Measurements from ENCODE around the gene LRRC8C. TPM values are rescaled to one million over a fixed set of nuclear protein-coding genes. Genes with fewer than 3 reads are reported as not detected.
A peak's percentile ranks its signal among the peaks of the same experiment; 100 is the strongest.

LRRC8C gene
- total and polyA plus RNA-seq, 10 donors, result 3.7 to 33.0 (median 21.6) TPM

DNA sequence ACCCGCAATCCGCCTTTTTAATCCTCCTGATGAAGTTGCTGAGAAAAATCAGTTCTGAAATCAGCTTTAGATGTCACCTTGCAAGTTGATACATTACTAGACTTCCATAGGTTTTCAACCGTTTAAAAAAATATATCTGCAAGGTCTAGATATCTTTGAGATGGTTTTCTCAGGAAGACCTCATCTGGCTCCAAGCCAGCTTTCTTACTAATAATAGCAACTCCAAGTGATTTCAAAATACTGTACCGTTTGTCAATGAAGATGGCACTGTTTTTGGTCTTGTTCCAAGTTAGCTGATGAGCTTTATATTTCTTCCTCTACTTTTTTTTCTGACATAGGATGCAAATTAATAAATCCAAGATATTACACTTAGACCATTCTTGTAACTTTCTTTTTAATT lies 40.3 kb downstream of the LRRC8C start:
- Histone ChIP-seq H3K36me3 (no peaks in the 10 kb centered on the region), H3K27me3 (replicated peaks in 1 of 7) (no peaks in the 10 kb centered on the region), H3K4me3 (no peak overlapping the region), H3K4me1 (peaks cover 6 to 51% (median 34%) of the 10 kb centered on the region in 6 donors), H3K27ac (no peak overlapping the region), H3K9me3 (no peaks in the 10 kb centered on the region)
- intact Hi-C loops (cut with DNase I; ENCODE audit: low total_unique reads), result no loop called here
- no peak for DNase-seq
- TF ChIP-seq CTCF (IDR thresholded peaks at IDR 0.05 in 8 of 11, conservative IDR thresholded peaks at IDR 0.05 in 3 of 11) (no peak), POLR2AphosphoS5 (IDR thresholded peaks at IDR 0.05) (no peak), POLR2A (IDR thresholded peaks at IDR 0.05) (no peak)
- WGBS, 5 donors, result 58 to 64% (median 61%) methylated on average over 4 of the region's 4 CpGs

DNA sequence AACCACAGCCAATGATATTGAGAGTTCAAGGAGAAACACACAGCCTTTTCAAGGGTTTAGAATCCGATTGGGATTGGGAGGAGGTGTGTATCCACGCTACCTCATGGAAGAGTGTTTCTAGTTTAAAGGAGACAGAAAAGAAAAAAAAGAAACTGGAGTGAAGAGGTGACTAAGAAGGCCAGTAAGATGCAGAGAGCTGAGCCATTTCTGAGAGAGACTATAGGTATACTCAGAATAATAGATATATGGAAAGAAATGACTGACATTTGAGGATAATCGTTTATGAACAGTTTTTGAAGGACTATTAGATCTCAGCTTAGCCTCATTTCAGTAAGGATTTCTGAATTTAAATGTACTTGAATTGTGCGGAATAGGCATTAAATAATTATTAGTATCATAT lies 42.8 kb downstream of the LRRC8C start:
- Histone ChIP-seq H3K27me3 (replicated peaks in 1 of 7) (no peaks in the 10 kb centered on the region), H3K27ac (no peak overlapping the region), H3K4me1 (peaks cover 0 to 32% (median 14%) of the 10 kb centered on the region in 6 donors), H3K9me3 (no peaks in the 10 kb centered on the region), H3K4me3 (no peak overlapping the region), H3K36me3 (no peaks in the 10 kb centered on the region)
- intact Hi-C loops (cut with DNase I; ENCODE audit: low total_unique reads), result no loop called here
- DNase-seq, result no peak
- TF ChIP-seq POLR2A (IDR thresholded peaks at IDR 0.05) (no peak), CTCF (IDR thresholded peaks at IDR 0.05 in 8 of 11, conservative IDR thresholded peaks at IDR 0.05 in 3 of 11) (no peak), POLR2AphosphoS5 (IDR thresholded peaks at IDR 0.05) (no peak)
- 92 to 97% (median 96%) methylated on average over 4 of the region's 4 CpGs for WGBS, 5 donors

GRCh38 chr1:89681045-89681729 lies 48.3 kb downstream of the LRRC8C start:
- no peak for DNase-seq
- intact Hi-C loops (cut with DNase I; ENCODE audit: low total_unique reads), result no loop called here
- Histone ChIP-seq H3K4me3 (no peak overlapping the region), H3K4me1 (peaks cover 0 to 32% (median 9%) of the 10 kb centered on the region in 6 donors), H3K27ac (peak overlapping the region in 3 of 8 donors; percentile 2 to 34 (median 20)), H3K27me3 (replicated peaks in 1 of 7) (no peaks in the 10 kb centered on the region), H3K36me3 (peaks cover 0 to under 1% (median under 1%) of the 10 kb centered on the region in 6 donors), H3K9me3 (peaks cover 0 to 8% (median 3%) of the 10 kb centered on the region in 8 donors)
- 68 to 78% (median 75%) methylated on average over 2 of the region's 2 CpGs for WGBS, 5 donors
- TF ChIP-seq CTCF (IDR thresholded peaks at IDR 0.05 in 8 of 11, conservative IDR thresholded peaks at IDR 0.05 in 3 of 11), result no peak
- TF ChIP-seq POLR2A (IDR thresholded peaks at IDR 0.05), result no peak
- no peak for TF ChIP-seq POLR2AphosphoS5 (IDR thresholded peaks at IDR 0.05)

GRCh38 chr1:89682611-89683010 lies 49.7 kb downstream of the LRRC8C start:
- DNase-seq, result no peak
- no peak overlapping the region for H3K27ac ChIP-seq
- intact Hi-C loops (cut with DNase I; ENCODE audit: low total_unique reads), result no loop called here
- H3K4me3 ChIP-seq, result no peak overlapping the region
- no peaks in the 10 kb centered on the region for H3K27me3 ChIP-seq (replicated peaks in 1 of 7)
- peaks cover 0 to 8% (median 3%) of the 10 kb centered on the region in 8 donors for H3K9me3 ChIP-seq
- H3K36me3 ChIP-seq, result peaks cover 0 to 15% (median 5%) of the 10 kb centered on the region in 6 donors
- TF ChIP-seq POLR2AphosphoS5 (IDR thresholded peaks at IDR 0.05) (no peak), CTCF (IDR thresholded peaks at IDR 0.05 in 8 of 11, conservative IDR thresholded peaks at IDR 0.05 in 3 of 11) (no peak), POLR2A (IDR thresholded peaks at IDR 0.05) (no peak)
- H3K4me1 ChIP-seq, result peaks cover 0 to 28% (median 9%) of the 10 kb centered on the region in 6 donors

Data from spleen (tissue), 11 donors.